ENCODE data around the gene MAPK11.

Gene MAPK11

GRCh38 chr22:50224071-50224470 lies 46.1 kb downstream of the MAPK11 start:
- no peak for DNase-seq (ENCODE audit: low read depth)

- DNase-seq (ENCODE audit: low read depth) = no peak
Measured at GRCh38 chr22:50222508-50222907, 47.7 kb downstream of the MAPK11 start.

- no peak for DNase-seq (ENCODE audit: low read depth)
Measured at GRCh38 chr22:50221410-50222300, 48.5 kb downstream of the MAPK11 start.

GRCh38 chr22:50220603-50221409 lies 49.4 kb downstream of the MAPK11 start:
- no peak for DNase-seq (ENCODE audit: low read depth)

GRCh38 chr22:50219800-50220602 lies 50.2 kb downstream of the MAPK11 start:
- no peak for DNase-seq (ENCODE audit: low read depth)

- no peak for DNase-seq (ENCODE audit: low read depth)
Measured at GRCh38 chr22:50218996-50219727, 51.0 kb downstream of the MAPK11 start.

- DNase-seq (ENCODE audit: low read depth) = no peak
Measured at GRCh38 chr22:50218153-50218995, 51.8 kb downstream of the MAPK11 start.

GRCh38 chr22:50217543-50218152 lies 52.5 kb downstream of the MAPK11 start:
- no peak for DNase-seq (ENCODE audit: low read depth)

GRCh38 chr22:50216684-50217520 lies 53.3 kb downstream of the MAPK11 start:
- DNase-seq (ENCODE audit: low read depth) = no peak

GRCh38 chr22:50216055-50216683 lies 54.0 kb downstream of the MAPK11 start:
- no peak for DNase-seq (ENCODE audit: low read depth)

- DNase-seq (ENCODE audit: low read depth) = no peak
Measured at GRCh38 chr22:50215297-50216054, 54.7 kb downstream of the MAPK11 start.
